ENCODE measurements around the gene MALSU1. TPM values are rescaled to one million over a fixed set of nuclear protein-coding genes. Genes with fewer than 3 reads are reported as not detected.

MALSU1 gene
- total RNA-seq, result 56.7 TPM

DNA sequence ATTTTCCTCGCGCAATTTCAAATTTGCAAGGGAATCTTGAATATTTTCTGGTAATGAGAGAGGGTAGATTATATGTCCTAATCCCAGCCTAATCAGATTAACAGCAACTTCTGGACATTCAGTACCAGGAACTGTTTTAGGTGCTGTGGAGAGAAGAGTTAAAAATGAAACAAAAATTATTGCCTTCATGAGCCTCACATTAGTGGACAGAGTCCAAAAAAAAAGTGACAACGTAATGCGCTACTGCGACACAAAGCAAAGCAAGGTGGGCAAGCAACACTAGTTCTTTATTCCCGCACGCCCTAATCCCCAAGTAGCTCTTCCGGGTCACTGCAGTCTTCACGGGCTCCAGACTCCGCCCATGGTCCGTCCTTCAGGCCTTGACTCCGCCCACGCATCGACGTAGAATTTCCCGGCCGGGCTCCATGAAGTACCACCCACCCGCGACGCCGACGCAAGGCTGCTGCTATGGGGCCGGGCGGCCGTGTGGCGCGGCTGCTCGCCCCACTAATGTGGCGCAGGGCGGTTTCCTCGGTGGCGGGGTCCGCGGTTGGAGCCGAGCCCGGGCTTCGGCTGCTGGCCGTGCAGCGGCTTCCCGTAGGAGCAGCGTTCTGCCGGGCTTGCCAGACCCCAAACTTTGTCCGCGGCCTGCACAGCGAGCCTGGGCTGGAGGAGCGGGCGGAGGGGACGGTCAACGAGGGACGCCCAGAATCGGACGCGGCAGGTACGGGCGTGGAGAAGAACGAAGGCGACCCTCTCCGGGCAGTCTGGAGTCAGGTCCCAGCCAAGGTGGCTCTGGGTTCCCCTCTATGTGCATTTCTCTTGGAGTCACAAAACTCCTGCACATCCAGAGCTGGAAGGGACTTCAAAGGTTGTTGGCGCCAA, at the start of gene MALSU1:
Gene MALSU1 (plus strand): TSS at position 455 of the 885 bp plus-strand sequence. CDS start 14 bp downstream, at position 469.
- intact Hi-C loops (cut with DNase I), result no loop called here
- Histone ChIP-seq H3K4me3 (peak within 1 kb of the TSS; percentile 81 to 83), H3K9me3 (no peaks in the 10 kb centered on the region), H3K36me3 (peaks cover 0 to 3% of the 10 kb centered on the region in 2 donors), H3K27ac (peak within 1 kb of the TSS; percentile 74), H3K27me3 (no peaks in the 10 kb centered on the region), H3K4me1 (peaks cover 45% of the 10 kb centered on the region)
- peak in 1 of 2 donors; percentile 93 for DNase-seq (ENCODE audit: extremely low spot score in 2 of 2)
- TF ChIP-seq POLR2A (IDR thresholded peaks at IDR 0.05) (peak in 1 of 2 donors; percentile 81), POLR2AphosphoS5 (IDR thresholded peaks at IDR 0.05; ENCODE audit: insufficient read depth in 1 of 2, low read depth in 1 of 2) (peak; percentile 92 to 98)
- TF ChIP-seq, protein P1, sequence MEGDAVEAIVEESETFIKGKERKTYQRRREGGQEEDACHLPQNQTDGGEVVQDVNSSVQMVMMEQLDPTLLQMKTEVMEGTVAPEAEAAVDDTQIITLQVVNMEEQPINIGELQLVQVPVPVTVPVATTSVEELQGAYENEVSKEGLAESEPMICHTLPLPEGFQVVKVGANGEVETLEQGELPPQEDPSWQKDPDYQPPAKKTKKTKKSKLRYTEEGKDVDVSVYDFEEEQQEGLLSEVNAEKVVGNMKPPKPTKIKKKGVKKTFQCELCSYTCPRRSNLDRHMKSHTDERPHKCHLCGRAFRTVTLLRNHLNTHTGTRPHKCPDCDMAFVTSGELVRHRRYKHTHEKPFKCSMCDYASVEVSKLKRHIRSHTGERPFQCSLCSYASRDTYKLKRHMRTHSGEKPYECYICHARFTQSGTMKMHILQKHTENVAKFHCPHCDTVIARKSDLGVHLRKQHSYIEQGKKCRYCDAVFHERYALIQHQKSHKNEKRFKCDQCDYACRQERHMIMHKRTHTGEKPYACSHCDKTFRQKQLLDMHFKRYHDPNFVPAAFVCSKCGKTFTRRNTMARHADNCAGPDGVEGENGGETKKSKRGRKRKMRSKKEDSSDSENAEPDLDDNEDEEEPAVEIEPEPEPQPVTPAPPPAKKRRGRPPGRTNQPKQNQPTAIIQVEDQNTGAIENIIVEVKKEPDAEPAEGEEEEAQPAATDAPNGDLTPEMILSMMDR (IDR thresholded peaks at IDR 0.05), result no peak

DNA sequence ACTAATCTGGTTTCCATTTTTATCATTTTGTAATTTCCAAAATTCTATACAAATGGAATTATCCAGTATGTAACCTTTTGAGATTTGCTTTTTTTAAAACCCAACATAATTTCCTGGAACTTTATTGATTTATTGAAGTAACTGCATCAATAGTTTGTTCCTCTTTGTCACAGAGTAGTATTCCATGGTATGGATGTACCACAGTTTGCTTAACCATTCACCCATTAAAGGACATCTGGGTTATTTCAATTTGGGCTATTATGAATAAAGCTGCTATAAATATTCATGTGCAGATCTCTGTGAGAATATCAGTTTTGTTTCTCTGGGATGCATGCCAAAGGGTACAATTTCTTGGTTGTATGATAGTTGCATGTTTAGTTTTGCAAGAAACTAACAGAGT, 49.7 kb upstream of the MALSU1 start:
- intact Hi-C loops (cut with DNase I), result no loop called here
- TF ChIP-seq POLR2A (IDR thresholded peaks at IDR 0.05) (no peak), POLR2AphosphoS5 (IDR thresholded peaks at IDR 0.05; ENCODE audit: insufficient read depth in 1 of 2, low read depth in 1 of 2) (no peak)
- TF ChIP-seq, protein P1 (IDR thresholded peaks at IDR 0.05), result no peak
- H3K4me3 ChIP-seq, result no peak overlapping the region
- H3K9me3 ChIP-seq, result no peaks in the 10 kb centered on the region
- peaks cover 0 to 20% of the 10 kb centered on the region in 2 donors for H3K36me3 ChIP-seq
- no peaks in the 10 kb centered on the region for H3K27me3 ChIP-seq
- no peak for DNase-seq (ENCODE audit: extremely low spot score in 2 of 2)
- peaks cover 27% of the 10 kb centered on the region for H3K4me1 ChIP-seq
- no peak overlapping the region for H3K27ac ChIP-seq

DNA sequence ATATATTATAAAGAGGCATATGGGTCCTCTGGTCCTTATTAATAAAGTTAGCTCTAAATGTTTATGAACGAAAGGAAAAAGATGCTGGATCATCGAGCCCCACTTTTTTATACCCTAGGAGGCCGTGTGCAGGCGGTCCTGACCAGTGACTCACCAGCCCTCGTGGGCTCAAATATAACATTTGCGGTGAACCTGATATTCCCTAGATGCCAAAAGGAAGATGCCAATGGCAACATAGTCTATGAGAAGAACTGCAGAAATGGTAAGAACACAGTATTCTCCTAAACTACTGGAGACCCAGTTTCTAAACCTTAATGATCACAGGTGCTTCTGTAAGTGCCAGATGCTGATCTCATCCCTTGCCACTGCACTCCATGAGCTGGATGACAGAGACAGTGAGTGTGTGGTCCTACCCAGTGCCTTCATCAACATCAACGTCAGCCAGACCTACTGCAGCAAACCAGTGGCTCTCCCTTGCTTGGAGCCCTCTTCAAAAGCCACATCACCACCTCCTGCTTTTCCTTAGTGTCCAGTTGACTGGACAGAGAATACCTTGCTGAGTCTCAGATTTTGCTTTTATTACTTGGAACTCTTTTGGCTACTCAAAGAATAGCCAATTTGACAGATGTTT, 45.0 kb upstream of the MALSU1 start:
- Histone ChIP-seq H3K27ac (no peak overlapping the region), H3K9me3 (no peaks in the 10 kb centered on the region), H3K27me3 (no peaks in the 10 kb centered on the region), H3K36me3 (peaks cover 0 to 60% of the 10 kb centered on the region in 2 donors), H3K4me1 (no peaks in the 10 kb centered on the region), H3K4me3 (no peak overlapping the region)
- intact Hi-C loops (cut with DNase I), result no loop called here
- TF ChIP-seq, protein P1 (IDR thresholded peaks at IDR 0.05), result no peak
- TF ChIP-seq POLR2AphosphoS5 (IDR thresholded peaks at IDR 0.05; ENCODE audit: insufficient read depth in 1 of 2, low read depth in 1 of 2) (no peak), POLR2A (IDR thresholded peaks at IDR 0.05) (no peak)
- DNase-seq (ENCODE audit: extremely low spot score in 2 of 2), result no peak

DNA sequence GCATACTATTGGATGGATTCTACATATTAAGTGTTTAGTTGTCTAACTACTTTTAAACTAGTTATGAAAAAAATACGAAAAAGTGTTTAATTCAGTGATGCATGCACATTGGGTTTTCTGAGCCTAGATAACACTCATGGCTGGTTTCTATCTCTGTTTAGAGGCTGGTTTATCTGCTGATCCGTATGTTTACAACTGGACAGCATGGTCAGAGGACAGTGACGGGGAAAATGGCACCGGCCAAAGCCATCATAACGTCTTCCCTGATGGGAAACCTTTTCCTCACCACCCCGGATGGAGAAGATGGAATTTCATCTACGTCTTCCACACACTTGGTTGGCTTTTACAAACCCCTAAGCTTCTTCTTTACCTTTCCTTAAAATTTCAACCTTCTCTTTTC, 42.4 kb upstream of the MALSU1 start:
- Histone ChIP-seq H3K27me3 (no peaks in the 10 kb centered on the region), H3K27ac (no peak overlapping the region), H3K4me1 (no peaks in the 10 kb centered on the region), H3K9me3 (no peaks in the 10 kb centered on the region), H3K4me3 (no peak overlapping the region), H3K36me3 (peaks cover 0 to 71% of the 10 kb centered on the region in 2 donors)
- no peak for DNase-seq (ENCODE audit: extremely low spot score in 2 of 2)
- no peak for TF ChIP-seq POLR2A (IDR thresholded peaks at IDR 0.05)
- TF ChIP-seq, protein P1 (IDR thresholded peaks at IDR 0.05), result no peak
- TF ChIP-seq POLR2AphosphoS5 (IDR thresholded peaks at IDR 0.05; ENCODE audit: insufficient read depth in 1 of 2, low read depth in 1 of 2), result no peak
- intact Hi-C loops (cut with DNase I), result no loop called here

Measured in vagina (tissue), 2 donors.